Vagina (tissue), 2 donors: Measurements from ENCODE around the gene PRG3. TPM values are rescaled to one million over a fixed set of nuclear protein-coding genes. Genes with fewer than 3 reads are reported as not detected.
"Not testable (repeated sequence)": the region's sequence is repeated elsewhere in the genome, so short reads cannot be mapped to it uniquely, and the experiment has no call there.

Experiments used
- DNase-seq, 2 donors: peaks; one replicate each; pipeline ENCODE4 v3.0.0-alpha.2; 2017; ENCODE audit errors: extremely low spot score in 2 of 2
- H3K27ac ChIP-seq: fragments of 200-600 bp; sonication (generic); one replicate; pipeline ENCODE4 v1.5.1; 2019
- H3K27me3 ChIP-seq: fragments of 200-600 bp; sonication (generic); one replicate; pipeline ENCODE4 v1.5.1; 2019
- H3K36me3 ChIP-seq, 2 donors: fragments of 200-600 bp; sonication (generic); one replicate each; pipeline ENCODE4 v1.5.1; 2017 to 2019
- H3K4me1 ChIP-seq: fragments of 200-600 bp; sonication (generic); one replicate; pipeline ENCODE4 v1.5.1; 2019
- H3K4me3 ChIP-seq, 2 donors: fragments of 200-600 bp; sonication (generic); 1 replicate in 1 of 2; 2 replicates in 1 of 2; pipeline ENCODE4 v1.5.1; 2016 to 2019
- H3K9me3 ChIP-seq: fragments of 200-600 bp; sonication (generic); one replicate; pipeline ENCODE4 v1.5.1; 2019
- POLR2A ChIP-seq, 2 donors: fragments of 450-650 bp; IDR thresholded peaks; one replicate each; pipeline ENCODE4 v1.6.1; 2017; ENCODE audit warnings: antibody characterized with exemption in 2 of 2, mild to moderate bottlenecking in 2 of 2, moderate library complexity in 2 of 2
- POLR2AphosphoS5 ChIP-seq, 2 donors: sonication (generic); formaldehyde crosslinking; IDR thresholded peaks; one replicate each; pipeline ENCODE4 v1.9.0; 2017; ENCODE audit warnings: antibody characterized with exemption in 2 of 2, mild to moderate bottlenecking in 2 of 2, low read depth in 1 of 2; ENCODE audit not compliant: insufficient read depth in 1 of 2
- intact Hi-C: fragments of 100-400 bp; cut with DNase I; formaldehyde crosslinking; loops from one replicate; pipeline ENCODE4 v1.15.1; 2023
- total RNA-seq: library from RNA; depleted of rRNA; stranded (reverse); fragments of >200 nt; gene quantifications from one replicate; pipeline ENCODE4 v1.2.3, GENCODE V29; 2016
- TF ChIP-seq, protein P1 (sequence below), 3 experiments: fragments of 450-650 bp in 2 of 3; fragments of 200-600 bp in 1 of 3; sonication (generic) in 1 of 3; IDR thresholded peaks; one replicate each; pipeline ENCODE4 v1.5.1; 2017 to 2019; ENCODE audit warnings: antibody characterized with exemption in 3 of 3, mild to moderate bottlenecking in 2 of 3, moderate library complexity in 2 of 3

Gene PRG3
- total RNA-seq, 1 donor from 2014 or later: not detected

DNA sequence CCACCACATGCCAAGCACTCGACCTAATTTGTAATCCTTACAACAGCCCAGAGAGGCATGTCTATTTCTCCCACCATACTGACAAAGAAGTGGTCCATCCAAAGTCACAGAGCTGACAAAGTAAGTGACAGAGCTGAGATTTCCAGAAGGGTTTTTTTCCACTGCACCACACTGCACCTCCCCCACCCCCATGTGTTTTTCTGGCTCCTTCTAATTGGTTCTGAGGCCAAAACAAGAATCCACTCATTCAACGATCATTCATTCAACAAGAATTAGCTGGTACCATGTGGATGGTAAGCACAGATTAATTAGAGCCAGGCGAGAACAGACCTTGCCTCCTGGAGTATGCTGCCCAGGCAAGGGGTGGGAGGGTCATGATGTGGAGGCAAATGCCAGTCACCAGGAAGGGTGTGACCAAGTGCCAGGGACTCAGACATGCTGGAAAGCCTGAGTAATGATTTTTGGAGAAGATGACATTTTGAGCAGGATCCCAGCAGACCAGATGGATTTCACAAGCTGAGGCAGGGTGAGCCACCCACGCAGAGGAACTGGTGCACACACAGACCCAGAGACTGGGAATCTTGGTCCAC is 24.4 kb upstream of the PRG3 start:
- H3K9me3 ChIP-seq: no peaks in the 10 kb centered on the region
- TF ChIP-seq, protein P1, sequence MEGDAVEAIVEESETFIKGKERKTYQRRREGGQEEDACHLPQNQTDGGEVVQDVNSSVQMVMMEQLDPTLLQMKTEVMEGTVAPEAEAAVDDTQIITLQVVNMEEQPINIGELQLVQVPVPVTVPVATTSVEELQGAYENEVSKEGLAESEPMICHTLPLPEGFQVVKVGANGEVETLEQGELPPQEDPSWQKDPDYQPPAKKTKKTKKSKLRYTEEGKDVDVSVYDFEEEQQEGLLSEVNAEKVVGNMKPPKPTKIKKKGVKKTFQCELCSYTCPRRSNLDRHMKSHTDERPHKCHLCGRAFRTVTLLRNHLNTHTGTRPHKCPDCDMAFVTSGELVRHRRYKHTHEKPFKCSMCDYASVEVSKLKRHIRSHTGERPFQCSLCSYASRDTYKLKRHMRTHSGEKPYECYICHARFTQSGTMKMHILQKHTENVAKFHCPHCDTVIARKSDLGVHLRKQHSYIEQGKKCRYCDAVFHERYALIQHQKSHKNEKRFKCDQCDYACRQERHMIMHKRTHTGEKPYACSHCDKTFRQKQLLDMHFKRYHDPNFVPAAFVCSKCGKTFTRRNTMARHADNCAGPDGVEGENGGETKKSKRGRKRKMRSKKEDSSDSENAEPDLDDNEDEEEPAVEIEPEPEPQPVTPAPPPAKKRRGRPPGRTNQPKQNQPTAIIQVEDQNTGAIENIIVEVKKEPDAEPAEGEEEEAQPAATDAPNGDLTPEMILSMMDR (IDR thresholded peaks at IDR 0.05): no peak
- no peak for TF ChIP-seq POLR2AphosphoS5 (IDR thresholded peaks at IDR 0.05; ENCODE audit: insufficient read depth in 1 of 2, low read depth in 1 of 2)
- TF ChIP-seq POLR2A (IDR thresholded peaks at IDR 0.05): no peak
- H3K36me3 ChIP-seq: peaks cover 0 to 44% of the 10 kb centered on the region in 2 donors
- H3K4me1 ChIP-seq: peaks cover 28% of the 10 kb centered on the region
- intact Hi-C loops: no loop called here
- no peak overlapping the region for H3K4me3 ChIP-seq
- H3K27me3 ChIP-seq: no peaks in the 10 kb centered on the region
- no peak for DNase-seq
- no peak overlapping the region for H3K27ac ChIP-seq

DNA sequence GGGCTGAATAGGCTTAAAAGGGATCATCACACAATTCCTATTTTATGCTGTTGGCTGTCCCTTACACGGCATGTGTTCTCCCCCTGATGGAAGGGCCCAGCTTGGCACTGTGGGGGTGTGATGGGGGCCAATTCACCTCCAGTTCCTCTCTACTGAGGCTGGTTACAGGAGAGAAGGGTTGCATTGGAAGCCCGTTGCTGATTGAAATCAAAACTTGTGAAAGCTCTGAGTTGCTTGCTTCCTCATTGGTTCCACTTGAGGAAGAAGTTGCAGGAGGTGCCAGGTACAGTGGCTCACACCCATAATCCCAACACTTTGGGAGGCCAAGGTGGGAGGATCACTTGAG is 22.8 kb upstream of the PRG3 start:
- intact Hi-C loops: no loop called here
- peaks cover 0 to 28% of the 10 kb centered on the region in 2 donors for H3K36me3 ChIP-seq
- H3K4me3 ChIP-seq: no peak overlapping the region
- peaks cover 28% of the 10 kb centered on the region for H3K4me1 ChIP-seq
- no peaks in the 10 kb centered on the region for H3K9me3 ChIP-seq
- no peak overlapping the region for H3K27ac ChIP-seq
- no peaks in the 10 kb centered on the region for H3K27me3 ChIP-seq
- no peak for DNase-seq
- TF ChIP-seq POLR2A (IDR thresholded peaks at IDR 0.05) (no peak), POLR2AphosphoS5 (IDR thresholded peaks at IDR 0.05; ENCODE audit: insufficient read depth in 1 of 2, low read depth in 1 of 2) (no peak)
- TF ChIP-seq, protein P1 (IDR thresholded peaks at IDR 0.05): no peak

DNA sequence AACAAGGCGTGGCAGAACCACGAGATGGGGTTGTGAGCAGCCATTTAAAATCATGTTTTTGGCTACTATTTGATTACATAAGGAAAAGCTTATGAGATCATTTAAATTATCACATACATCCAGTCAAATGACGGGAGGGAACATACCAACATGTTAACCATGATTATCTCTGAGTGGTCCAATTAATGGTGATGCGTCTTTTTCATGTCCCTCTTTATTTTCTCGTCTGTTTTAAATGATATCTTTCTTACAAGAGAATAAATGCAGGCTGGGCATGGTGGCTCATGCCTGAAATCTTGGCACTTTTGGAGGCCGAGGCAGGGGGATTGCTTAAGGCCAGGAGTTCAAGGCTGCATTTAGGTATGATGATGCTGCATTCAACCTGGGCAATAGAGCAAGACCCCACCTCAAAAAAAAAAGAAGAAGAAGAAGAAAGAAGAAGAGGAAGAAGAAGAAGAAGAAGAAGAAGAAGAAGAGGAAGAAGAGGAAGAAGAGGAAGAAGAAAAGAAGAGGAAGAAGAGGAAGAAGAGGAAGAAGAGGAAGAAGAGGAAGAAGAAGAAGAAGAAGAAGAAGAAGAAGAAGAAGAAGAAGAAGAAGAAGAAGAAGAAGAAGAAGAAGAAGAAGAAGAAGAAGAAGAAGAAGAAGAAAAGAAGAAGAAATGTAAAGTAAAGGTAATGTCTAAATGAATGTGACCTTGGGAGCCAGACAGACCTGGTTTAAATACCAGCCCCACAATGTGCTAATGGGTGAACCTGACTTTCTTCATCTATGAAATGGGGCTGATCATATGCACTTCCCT is 22.3 kb upstream of the PRG3 start:
- DNase-seq, H3K9me3 ChIP-seq, H3K27me3 ChIP-seq, H3K27ac ChIP-seq, intact Hi-C loops, H3K4me3 ChIP-seq: not testable (repeated sequence)
- H3K4me1 ChIP-seq: peaks cover 28% of the 10 kb centered on the region
- peaks cover 0 to 22% of the 10 kb centered on the region in 2 donors for H3K36me3 ChIP-seq

GRCh38 chr11:57402188-57403002 is 21.4 kb upstream of the PRG3 start:
- H3K4me3 ChIP-seq: no peak overlapping the region
- TF ChIP-seq POLR2AphosphoS5 (IDR thresholded peaks at IDR 0.05; ENCODE audit: insufficient read depth in 1 of 2, low read depth in 1 of 2) (no peak), POLR2A (IDR thresholded peaks at IDR 0.05) (no peak)
- TF ChIP-seq, protein P1 (IDR thresholded peaks at IDR 0.05): no peak
- intact Hi-C loops: no loop called here

DNA sequence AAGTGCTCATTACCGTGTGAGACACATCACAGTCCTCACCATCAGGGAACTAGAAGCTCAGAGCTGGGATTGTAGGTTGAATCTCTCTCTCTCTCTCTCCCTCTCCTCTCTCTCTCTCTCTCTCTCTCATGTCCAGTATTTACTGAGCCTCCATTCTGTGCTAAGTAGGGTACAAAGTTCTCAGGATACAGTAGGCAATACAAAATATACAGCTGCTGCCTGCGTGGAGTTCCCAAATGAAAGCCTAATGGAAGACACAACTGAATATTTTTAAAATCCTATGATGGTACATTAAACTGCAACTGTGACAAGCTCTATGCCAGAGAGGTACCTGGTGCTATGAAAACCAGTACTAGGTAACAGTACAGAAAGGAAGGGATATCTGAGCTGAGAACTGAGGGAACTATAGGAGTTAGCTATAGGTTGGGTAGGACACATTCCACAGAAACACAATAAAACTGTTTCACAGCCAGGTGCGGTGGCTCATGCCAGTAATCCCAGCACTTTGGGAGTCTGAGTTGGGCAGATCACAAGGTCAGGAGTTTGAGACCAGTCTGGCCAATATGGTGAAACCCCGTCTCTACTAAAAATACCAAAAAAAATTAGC is 19.1 kb upstream of the PRG3 start:
- no peak for TF ChIP-seq POLR2A (IDR thresholded peaks at IDR 0.05)
- no peak for TF ChIP-seq POLR2AphosphoS5 (IDR thresholded peaks at IDR 0.05; ENCODE audit: insufficient read depth in 1 of 2, low read depth in 1 of 2)
- TF ChIP-seq, protein P1 (IDR thresholded peaks at IDR 0.05): no peak
- DNase-seq: no peak
- intact Hi-C loops: no loop called here

More at GRCh38 chr11:57402188-57403002, 21.4 kb upstream of the PRG3 start:
- Histone ChIP-seq H3K27ac (no peak overlapping the region), H3K4me1 (peaks cover 22% of the 10 kb centered on the region), H3K36me3 (peaks cover 0 to 14% of the 10 kb centered on the region in 2 donors), H3K27me3 (no peaks in the 10 kb centered on the region), H3K9me3 (no peaks in the 10 kb centered on the region)
- DNase-seq: no peak

More for the DNA sequence above, 19.1 kb upstream of the PRG3 start:
- H3K4me1 ChIP-seq: no peaks in the 10 kb centered on the region
- no peaks in the 10 kb centered on the region for H3K27me3 ChIP-seq
- H3K36me3 ChIP-seq: no peaks in the 10 kb centered on the region
- no peak overlapping the region for H3K4me3 ChIP-seq
- H3K27ac ChIP-seq: no peak overlapping the region
- no peaks in the 10 kb centered on the region for H3K9me3 ChIP-seq
